Osteocyte (in vitro differentiated cells): ENCODE data around the gene MTUS2. TPM values are rescaled to one million over a fixed set of nuclear protein-coding genes. Genes with fewer than 3 reads are reported as not detected.

Experiments
- DNase-seq: peaks from one replicate; pipeline ENCODE4 v3.0.0; 2021; ENCODE audit warnings: mixed read lengths; ENCODE audit not compliant: unreplicated experiment; ENCODE audit errors: extremely low spot score
- H3K27ac Mint-ChIP-seq: one replicate; pipeline ENCODE4 v1.8.0; 2021; ENCODE audit warnings: mild to moderate bottlenecking, mixed read lengths; ENCODE audit not compliant: unreplicated experiment
- H3K27me3 Mint-ChIP-seq: one replicate; pipeline ENCODE4 v1.8.0; 2021; ENCODE audit warnings: mixed read lengths; ENCODE audit not compliant: unreplicated experiment
- H3K36me3 Mint-ChIP-seq: one replicate; pipeline ENCODE4 v1.8.0; 2021; ENCODE audit warnings: mixed read lengths; ENCODE audit not compliant: unreplicated experiment
- H3K4me1 Mint-ChIP-seq: one replicate; pipeline ENCODE4 v1.8.0; 2021; ENCODE audit warnings: mixed read lengths; ENCODE audit not compliant: unreplicated experiment
- H3K4me3 Mint-ChIP-seq: one replicate; pipeline ENCODE4 v1.8.0; 2021; ENCODE audit warnings: mild to moderate bottlenecking, moderate library complexity, mixed read lengths; ENCODE audit not compliant: unreplicated experiment
- H3K9me3 Mint-ChIP-seq: one replicate; pipeline ENCODE4 v1.8.0; 2021; ENCODE audit warnings: mixed read lengths; ENCODE audit not compliant: unreplicated experiment
- total RNA-seq: library from RNA; stranded (reverse); gene quantifications from 2 replicates; pipeline ENCODE4 v1.2.1, GENCODE V29; 2021
- TF ChIP-seq, protein P1 (sequence below): fragments of 200-600 bp; sonication (generic); IDR thresholded peaks from 2 replicates; pipeline ENCODE4 v1.5.0; 2021; ENCODE audit warnings: antibody characterized with exemption, mild to moderate bottlenecking, moderate library complexity

Gene MTUS2
- total RNA-seq, 1 donor from 2014 or later, result 0.05 TPM

DNA sequence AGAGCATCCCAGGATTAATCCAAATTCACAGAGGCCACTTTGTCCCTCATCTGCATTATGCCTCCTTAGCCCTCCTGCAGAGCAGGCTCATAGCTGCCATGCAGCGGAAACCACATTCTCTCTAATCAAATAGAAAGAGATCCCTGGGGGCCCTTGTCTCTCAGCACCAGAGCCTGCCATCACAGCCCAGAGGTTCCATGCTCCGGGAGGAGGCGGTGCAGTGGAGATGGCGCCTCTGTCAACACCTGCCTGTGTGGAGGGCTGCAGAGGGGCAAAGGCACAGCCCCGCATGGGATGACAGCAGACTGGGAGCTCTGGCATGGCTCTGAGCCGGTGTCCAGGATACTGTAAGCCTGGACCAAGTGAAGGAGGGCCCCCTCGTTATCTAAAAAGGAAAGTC lies 664.1 kb downstream of the MTUS2 start:
- TF ChIP-seq, protein P1, sequence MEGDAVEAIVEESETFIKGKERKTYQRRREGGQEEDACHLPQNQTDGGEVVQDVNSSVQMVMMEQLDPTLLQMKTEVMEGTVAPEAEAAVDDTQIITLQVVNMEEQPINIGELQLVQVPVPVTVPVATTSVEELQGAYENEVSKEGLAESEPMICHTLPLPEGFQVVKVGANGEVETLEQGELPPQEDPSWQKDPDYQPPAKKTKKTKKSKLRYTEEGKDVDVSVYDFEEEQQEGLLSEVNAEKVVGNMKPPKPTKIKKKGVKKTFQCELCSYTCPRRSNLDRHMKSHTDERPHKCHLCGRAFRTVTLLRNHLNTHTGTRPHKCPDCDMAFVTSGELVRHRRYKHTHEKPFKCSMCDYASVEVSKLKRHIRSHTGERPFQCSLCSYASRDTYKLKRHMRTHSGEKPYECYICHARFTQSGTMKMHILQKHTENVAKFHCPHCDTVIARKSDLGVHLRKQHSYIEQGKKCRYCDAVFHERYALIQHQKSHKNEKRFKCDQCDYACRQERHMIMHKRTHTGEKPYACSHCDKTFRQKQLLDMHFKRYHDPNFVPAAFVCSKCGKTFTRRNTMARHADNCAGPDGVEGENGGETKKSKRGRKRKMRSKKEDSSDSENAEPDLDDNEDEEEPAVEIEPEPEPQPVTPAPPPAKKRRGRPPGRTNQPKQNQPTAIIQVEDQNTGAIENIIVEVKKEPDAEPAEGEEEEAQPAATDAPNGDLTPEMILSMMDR, result no peak
- Mint-ChIP-seq H3K27me3 (peaks cover 39% of the 10 kb centered on the region), H3K4me1 (peaks cover 12% of the 10 kb centered on the region), H3K27ac (no peak overlapping the region), H3K4me3 (no peak overlapping the region), H3K36me3 (no peaks in the 10 kb centered on the region), H3K9me3 (no peaks in the 10 kb centered on the region)
- no peak for DNase-seq

DNA sequence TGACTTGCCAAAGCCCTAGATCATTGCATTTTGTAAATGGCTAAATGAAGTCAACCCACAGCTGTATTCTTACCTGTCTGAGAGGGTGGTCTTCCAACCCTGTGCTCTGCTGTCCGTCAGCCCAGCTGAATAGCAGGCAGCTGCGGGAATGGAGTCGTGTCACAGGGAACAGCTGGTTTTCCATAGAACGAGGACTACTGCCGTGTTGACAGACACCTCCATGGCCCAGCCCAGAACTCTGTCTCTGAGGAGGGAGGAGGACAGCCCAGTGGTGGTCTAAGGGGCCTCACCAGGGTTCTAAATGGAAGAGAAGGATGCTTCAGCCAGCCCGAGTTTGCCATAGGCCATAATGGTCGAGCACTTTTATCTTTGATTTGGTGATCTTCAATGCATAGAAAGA lies 664.7 kb downstream of the MTUS2 start:
- TF ChIP-seq, protein P1, result no peak
- Mint-ChIP-seq H3K27ac (no peak overlapping the region), H3K4me1 (peaks cover 12% of the 10 kb centered on the region), H3K27me3 (peaks cover 35% of the 10 kb centered on the region), H3K4me3 (no peak overlapping the region), H3K36me3 (no peaks in the 10 kb centered on the region), H3K9me3 (no peaks in the 10 kb centered on the region)
- no peak for DNase-seq

DNA sequence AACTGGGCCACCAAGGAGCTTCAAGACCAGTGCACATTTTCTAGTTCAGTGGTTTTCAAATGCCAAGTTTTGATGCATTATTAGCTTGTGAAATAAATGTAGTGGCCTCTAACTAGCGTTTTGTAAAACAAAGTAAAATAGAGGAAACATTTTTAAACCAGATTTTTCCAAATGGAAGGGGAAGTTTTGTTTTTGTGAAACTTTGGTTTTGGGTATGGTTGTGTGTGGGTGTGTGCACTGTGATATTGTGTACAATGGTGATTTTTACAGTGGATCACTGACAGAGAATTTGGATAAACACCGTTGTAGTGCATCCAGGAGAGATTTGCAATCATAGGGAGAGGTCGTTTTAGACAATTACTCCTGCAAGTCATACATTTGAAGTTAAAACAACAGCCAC lies 666.4 kb downstream of the MTUS2 start:
- TF ChIP-seq, protein P1, result no peak
- DNase-seq, result no peak
- Mint-ChIP-seq H3K27me3 (peaks cover 27% of the 10 kb centered on the region), H3K36me3 (no peaks in the 10 kb centered on the region), H3K4me1 (peaks cover 12% of the 10 kb centered on the region), H3K4me3 (no peak overlapping the region), H3K27ac (no peak overlapping the region), H3K9me3 (no peaks in the 10 kb centered on the region)

DNA sequence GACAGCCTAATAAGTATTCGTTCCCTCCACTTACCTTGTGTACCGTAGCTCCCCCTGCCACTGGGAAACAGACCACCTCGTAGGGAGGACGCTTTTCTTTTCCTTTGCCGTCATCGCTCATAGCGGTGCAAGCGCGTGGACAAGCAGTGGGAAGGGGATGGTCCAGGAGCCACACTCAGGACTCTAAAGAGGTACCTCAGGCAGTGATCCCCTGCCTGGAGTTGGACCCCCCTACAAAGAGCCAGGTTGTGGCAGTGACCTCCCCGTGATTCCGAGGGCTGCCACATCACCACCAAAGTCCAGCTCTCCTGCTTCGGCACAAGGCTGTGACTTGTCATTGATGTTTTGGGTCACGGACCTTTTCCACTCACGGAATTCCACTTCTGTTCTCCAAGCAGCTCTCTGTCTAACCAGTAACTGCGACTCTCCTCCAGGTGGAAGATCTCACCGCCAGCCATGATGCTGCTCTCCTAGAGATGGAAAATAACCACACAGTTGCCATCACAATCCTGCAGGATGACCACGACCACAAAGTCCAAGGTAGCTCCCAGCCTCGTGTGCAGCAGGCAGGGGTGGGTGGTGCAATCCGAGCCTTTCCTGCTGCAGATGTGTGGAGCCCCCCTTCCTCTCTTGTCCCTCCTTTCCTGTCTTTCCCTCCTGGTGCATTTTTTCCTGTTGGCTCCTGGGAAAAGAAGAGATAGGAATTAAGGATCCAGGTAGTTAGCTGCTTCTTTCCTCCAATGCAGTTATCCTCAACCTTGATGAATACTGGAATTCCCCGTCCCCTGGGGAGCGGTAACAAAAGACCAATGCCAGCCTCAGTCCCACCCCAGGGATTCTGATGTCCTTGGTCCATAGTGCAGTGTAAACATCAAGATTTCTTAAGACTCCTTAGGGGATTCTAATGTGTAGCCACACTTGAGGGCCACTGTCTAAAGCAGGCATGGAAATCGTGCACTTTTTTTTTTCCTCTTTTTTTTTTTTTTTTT lies 667.6 kb downstream of the MTUS2 start:
- Mint-ChIP-seq H3K27me3 (peaks cover 25% of the 10 kb centered on the region), H3K27ac (no peak overlapping the region), H3K4me3 (no peak overlapping the region), H3K9me3 (no peaks in the 10 kb centered on the region), H3K36me3 (no peaks in the 10 kb centered on the region), H3K4me1 (peaks cover 12% of the 10 kb centered on the region)
- no peak for DNase-seq
- TF ChIP-seq, protein P1, result no peak
